ENCODE data around the gene NPHS1. TPM values are rescaled to one million over a fixed set of nuclear protein-coding genes. Genes with fewer than 3 reads are reported as not detected.
"Not testable (repeated sequence)": the region's sequence is repeated elsewhere in the genome, so short reads cannot be mapped to it uniquely, and the experiment has no call there.

NPHS1 gene
- total RNA-seq, 4 donors from 2014 or later, result not detected

- Histone ChIP-seq H3K27me3 (peaks cover 62% of the 10 kb centered on the region), H3K27ac (no peak overlapping the region), H3K4me3 (no peak overlapping the region), H3K4me1 (peaks cover 12 to 20% (median 13%) of the 10 kb centered on the region in 4 donors), H3K36me3 (no peaks in the 10 kb centered on the region), H3K9me3 (no peaks in the 10 kb centered on the region)
- intact Hi-C loops (cut with DNase I; ENCODE audit: low total_unique reads) (no loop called here), in situ Hi-C loops (cut with MboI; ENCODE audit: low pct_ligation_motif_present in 1 of 4, low pct_unique_long_range_greater_than_20kb in 1 of 4, low sequenced_read_pairs in 3 of 4) (no loop called here)
- 8% methylated on average over 25 of the region's 42 CpGs; no CpG with 5 or more reads in 1 of the 2 donors for WGBS, 2 donors (ENCODE audit: low coverage in 1 of 2)
- no peak for TF ChIP-seq POLR2AphosphoS5 (IDR thresholded peaks at IDR 0.05)
- TF ChIP-seq EP300 (IDR thresholded peaks at IDR 0.05; ENCODE audit: low read depth), result no peak
- TF ChIP-seq, protein P1, sequence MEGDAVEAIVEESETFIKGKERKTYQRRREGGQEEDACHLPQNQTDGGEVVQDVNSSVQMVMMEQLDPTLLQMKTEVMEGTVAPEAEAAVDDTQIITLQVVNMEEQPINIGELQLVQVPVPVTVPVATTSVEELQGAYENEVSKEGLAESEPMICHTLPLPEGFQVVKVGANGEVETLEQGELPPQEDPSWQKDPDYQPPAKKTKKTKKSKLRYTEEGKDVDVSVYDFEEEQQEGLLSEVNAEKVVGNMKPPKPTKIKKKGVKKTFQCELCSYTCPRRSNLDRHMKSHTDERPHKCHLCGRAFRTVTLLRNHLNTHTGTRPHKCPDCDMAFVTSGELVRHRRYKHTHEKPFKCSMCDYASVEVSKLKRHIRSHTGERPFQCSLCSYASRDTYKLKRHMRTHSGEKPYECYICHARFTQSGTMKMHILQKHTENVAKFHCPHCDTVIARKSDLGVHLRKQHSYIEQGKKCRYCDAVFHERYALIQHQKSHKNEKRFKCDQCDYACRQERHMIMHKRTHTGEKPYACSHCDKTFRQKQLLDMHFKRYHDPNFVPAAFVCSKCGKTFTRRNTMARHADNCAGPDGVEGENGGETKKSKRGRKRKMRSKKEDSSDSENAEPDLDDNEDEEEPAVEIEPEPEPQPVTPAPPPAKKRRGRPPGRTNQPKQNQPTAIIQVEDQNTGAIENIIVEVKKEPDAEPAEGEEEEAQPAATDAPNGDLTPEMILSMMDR (IDR thresholded peaks at IDR 0.05), result no peak
- no peak for TF ChIP-seq POLR2A (IDR thresholded peaks at IDR 0.05)
- DNase-seq, result peak; percentile 33
Observed at GRCh38 chr19:35843676-35844481, 8.4 kb downstream of the NPHS1 start.

GRCh38 chr19:35842666-35843272 is 9.5 kb downstream of the NPHS1 start:
- 85 to 90% methylated on average over 4 of the region's 4 CpGs for WGBS, 2 donors (ENCODE audit: low coverage in 1 of 2)
- peaks cover 53% of the 10 kb centered on the region for H3K27me3 ChIP-seq
- in situ Hi-C loops (cut with MboI; ENCODE audit: low pct_ligation_motif_present in 1 of 4, low pct_unique_long_range_greater_than_20kb in 1 of 4, low sequenced_read_pairs in 3 of 4) (no loop called here), intact Hi-C loops (cut with DNase I; ENCODE audit: low total_unique reads) (no loop called here)
- DNase-seq, result no peak
- H3K36me3 ChIP-seq, result no peaks in the 10 kb centered on the region
- H3K27ac ChIP-seq, result no peak overlapping the region
- H3K9me3 ChIP-seq, result no peaks in the 10 kb centered on the region
- no peak overlapping the region for H3K4me3 ChIP-seq
- TF ChIP-seq EP300 (IDR thresholded peaks at IDR 0.05; ENCODE audit: low read depth), result no peak
- TF ChIP-seq POLR2A (IDR thresholded peaks at IDR 0.05), result no peak
- TF ChIP-seq, protein P1 (IDR thresholded peaks at IDR 0.05), result no peak
- TF ChIP-seq POLR2AphosphoS5 (IDR thresholded peaks at IDR 0.05), result no peak
- H3K4me1 ChIP-seq, result peaks cover 12 to 20% (median 13%) of the 10 kb centered on the region in 4 donors

DNA sequence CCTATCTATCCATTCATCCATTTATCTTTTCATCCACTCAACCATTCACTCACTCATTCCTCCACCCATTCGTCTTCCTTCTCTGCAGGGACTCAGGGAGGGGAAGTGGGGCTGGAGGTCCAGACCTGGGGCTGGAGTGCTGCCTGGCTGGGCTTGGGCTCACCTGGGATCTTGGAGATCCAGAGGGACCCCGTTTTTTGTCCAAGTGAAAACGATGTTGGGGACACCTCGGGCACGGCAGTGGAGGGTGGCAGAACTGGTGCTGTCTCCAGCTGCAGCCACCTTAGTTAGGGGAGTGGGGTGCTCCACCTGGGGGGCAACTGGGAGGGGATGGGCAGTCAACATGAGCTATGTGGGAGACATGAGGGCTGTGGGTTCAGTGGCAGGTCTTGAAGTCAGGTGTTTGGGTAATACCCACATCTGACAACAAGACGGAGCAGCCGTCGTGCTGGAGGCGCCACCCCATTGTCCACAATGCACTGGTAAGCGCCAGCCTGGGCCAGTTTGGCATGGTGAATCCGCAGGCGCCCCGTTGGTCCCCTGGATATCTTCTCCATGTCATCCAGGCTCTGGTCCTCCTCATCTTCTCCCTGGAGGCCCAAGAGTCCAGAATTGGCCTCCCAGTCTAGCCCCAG is 10.2 kb downstream of the NPHS1 start:
- in situ Hi-C loops (cut with MboI; ENCODE audit: low pct_ligation_motif_present in 1 of 4, low pct_unique_long_range_greater_than_20kb in 1 of 4, low sequenced_read_pairs in 3 of 4) (no loop called here), intact Hi-C loops (cut with DNase I; ENCODE audit: low total_unique reads) (no loop called here)
- H3K27ac ChIP-seq, result no peak overlapping the region
- peaks cover 48% of the 10 kb centered on the region for H3K27me3 ChIP-seq
- H3K36me3 ChIP-seq, result no peaks in the 10 kb centered on the region
- DNase-seq, result no peak
- no peak overlapping the region for H3K4me3 ChIP-seq
- TF ChIP-seq POLR2AphosphoS5 (IDR thresholded peaks at IDR 0.05) (no peak), POLR2A (IDR thresholded peaks at IDR 0.05) (no peak), EP300 (IDR thresholded peaks at IDR 0.05; ENCODE audit: low read depth) (no peak)
- TF ChIP-seq, protein P1 (IDR thresholded peaks at IDR 0.05), result no peak
- H3K9me3 ChIP-seq, result no peaks in the 10 kb centered on the region
- H3K4me1 ChIP-seq, result peaks cover 12 to 20% (median 13%) of the 10 kb centered on the region in 4 donors
- WGBS, 2 donors (ENCODE audit: low coverage in 1 of 2), result 60 to 83% methylated on average over 1 to 13 of the region's 13 CpGs

DNA sequence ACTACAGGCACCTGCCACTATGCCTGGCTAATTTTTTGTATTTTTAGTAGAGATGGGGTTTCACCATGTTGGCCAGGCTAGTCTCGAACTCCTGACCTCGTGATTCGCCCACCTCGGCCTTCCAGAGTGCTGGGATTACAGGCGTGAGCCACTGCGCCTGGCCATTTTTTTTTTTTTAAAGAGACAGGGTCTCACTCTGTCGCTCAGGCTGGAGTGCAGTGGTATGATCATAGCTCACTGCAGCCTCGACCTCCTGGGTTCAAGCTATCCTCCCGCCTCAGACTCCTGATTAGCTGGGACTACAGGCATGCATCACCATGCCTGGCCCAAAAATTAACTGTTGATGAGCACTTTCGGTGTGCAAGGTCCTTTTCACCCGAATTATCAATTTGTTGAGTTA is 16.2 kb downstream of the NPHS1 start:
- WGBS, 2 donors (ENCODE audit: low coverage in 1 of 2), result 42% methylated on average over 11 of the region's 11 CpGs; no CpG with 5 or more reads in 1 of the 2 donors
- peaks cover 34% of the 10 kb centered on the region for H3K27me3 ChIP-seq
- H3K4me1 ChIP-seq; DNase-seq; H3K9me3 ChIP-seq; in situ Hi-C loops (cut with MboI; ENCODE audit: low pct_ligation_motif_present in 1 of 4, low pct_unique_long_range_greater_than_20kb in 1 of 4, low sequenced_read_pairs in 3 of 4); intact Hi-C loops (cut with DNase I; ENCODE audit: low total_unique reads); H3K4me3 ChIP-seq; H3K36me3 ChIP-seq; H3K27ac ChIP-seq: not testable (repeated sequence)
